Kasumi-1 (cell line): ENCODE data around the gene SAMD3.
"Not testable (repeated sequence)": the region's sequence is repeated elsewhere in the genome, so short reads cannot be mapped to it uniquely, and the experiment has no call there.

ENCODE experiments used
- DNase-seq, 2 experiments: peaks; one replicate each; lab custom pipeline; 2025; lab: John Stamatoyannopoulos, UW

SAMD3 gene

GRCh38 chr6:130222775-130223174, at the start of gene SAMD3:
Gene SAMD3 (minus strand): TSS chr6:130222951. CDS start chr6:130215273, 7,678 bp downstream.
- no peak for DNase-seq

- DNase-seq = no peak
Measured at GRCh38 chr6:130269969-130270635, 47.4 kb upstream of the SAMD3 start.

GRCh38 chr6:130265553-130265952, 42.8 kb upstream of the SAMD3 start:
- not testable (repeated sequence) for DNase-seq

- no peak for DNase-seq
Measured at GRCh38 chr6:130262008-130262407, 39.3 kb upstream of the SAMD3 start.

GRCh38 chr6:130261558-130261957, 38.8 kb upstream of the SAMD3 start:
- DNase-seq = not testable (repeated sequence)

GRCh38 chr6:130260614-130261241, 38.0 kb upstream of the SAMD3 start:
- not testable (repeated sequence) for DNase-seq

- peak in 1 of 2 experiments; percentile 6 for DNase-seq
Measured at GRCh38 chr6:130260050-130260462, 37.3 kb upstream of the SAMD3 start.

GRCh38 chr6:130259557-130259956, 36.8 kb upstream of the SAMD3 start:
- DNase-seq = no peak

- DNase-seq = no peak
Measured at GRCh38 chr6:130259140-130259539, 36.4 kb upstream of the SAMD3 start.

GRCh38 chr6:130252527-130253237, 29.9 kb upstream of the SAMD3 start:
- no peak for DNase-seq

GRCh38 chr6:130245267-130245666, 22.5 kb upstream of the SAMD3 start:
- DNase-seq = no peak

GRCh38 chr6:130244728-130245127, 22.0 kb upstream of the SAMD3 start:
- DNase-seq = no peak

- no peak for DNase-seq
Measured at GRCh38 chr6:130240232-130240631, 17.5 kb upstream of the SAMD3 start.

GRCh38 chr6:130239755-130240154, 17.0 kb upstream of the SAMD3 start:
- DNase-seq = no peak

- no peak for DNase-seq
Measured at GRCh38 chr6:130233330-130233729, 10.6 kb upstream of the SAMD3 start.

- DNase-seq = not testable (repeated sequence)
Measured at GRCh38 chr6:130230531-130230930, 7.8 kb upstream of the SAMD3 start.

- no peak for DNase-seq
Measured at GRCh38 chr6:130229645-130230044, 6.9 kb upstream of the SAMD3 start.

- DNase-seq = no peak
Measured at GRCh38 chr6:130223508-130223907, 757 bp upstream of the SAMD3 start.

- no peak for DNase-seq
Measured at GRCh38 chr6:130218134-130218533, 4.6 kb downstream of the SAMD3 start.

GRCh38 chr6:130216620-130217019, 6.1 kb downstream of the SAMD3 start:
- DNase-seq = no peak

GRCh38 chr6:130215526-130215925, 7.2 kb downstream of the SAMD3 start:
- DNase-seq = peak; percentile 64

- DNase-seq = no peak
Measured at GRCh38 chr6:130212215-130212874, 10.4 kb downstream of the SAMD3 start.

- no peak for DNase-seq
Measured at GRCh38 chr6:130211691-130212090, 11.1 kb downstream of the SAMD3 start.
